HG03439 (cell line): ENCODE results near the gene DLEC1.

Experiments used
- ATAC-seq: cut with Tn5 transposase; IDR thresholded peaks from one replicate; pipeline ENCODE4 v1.9.1; 2021; ENCODE audit warnings: mild to moderate bottlenecking, moderate library complexity; ENCODE audit not compliant: unreplicated experiment

The DLEC1 gene, protein sequence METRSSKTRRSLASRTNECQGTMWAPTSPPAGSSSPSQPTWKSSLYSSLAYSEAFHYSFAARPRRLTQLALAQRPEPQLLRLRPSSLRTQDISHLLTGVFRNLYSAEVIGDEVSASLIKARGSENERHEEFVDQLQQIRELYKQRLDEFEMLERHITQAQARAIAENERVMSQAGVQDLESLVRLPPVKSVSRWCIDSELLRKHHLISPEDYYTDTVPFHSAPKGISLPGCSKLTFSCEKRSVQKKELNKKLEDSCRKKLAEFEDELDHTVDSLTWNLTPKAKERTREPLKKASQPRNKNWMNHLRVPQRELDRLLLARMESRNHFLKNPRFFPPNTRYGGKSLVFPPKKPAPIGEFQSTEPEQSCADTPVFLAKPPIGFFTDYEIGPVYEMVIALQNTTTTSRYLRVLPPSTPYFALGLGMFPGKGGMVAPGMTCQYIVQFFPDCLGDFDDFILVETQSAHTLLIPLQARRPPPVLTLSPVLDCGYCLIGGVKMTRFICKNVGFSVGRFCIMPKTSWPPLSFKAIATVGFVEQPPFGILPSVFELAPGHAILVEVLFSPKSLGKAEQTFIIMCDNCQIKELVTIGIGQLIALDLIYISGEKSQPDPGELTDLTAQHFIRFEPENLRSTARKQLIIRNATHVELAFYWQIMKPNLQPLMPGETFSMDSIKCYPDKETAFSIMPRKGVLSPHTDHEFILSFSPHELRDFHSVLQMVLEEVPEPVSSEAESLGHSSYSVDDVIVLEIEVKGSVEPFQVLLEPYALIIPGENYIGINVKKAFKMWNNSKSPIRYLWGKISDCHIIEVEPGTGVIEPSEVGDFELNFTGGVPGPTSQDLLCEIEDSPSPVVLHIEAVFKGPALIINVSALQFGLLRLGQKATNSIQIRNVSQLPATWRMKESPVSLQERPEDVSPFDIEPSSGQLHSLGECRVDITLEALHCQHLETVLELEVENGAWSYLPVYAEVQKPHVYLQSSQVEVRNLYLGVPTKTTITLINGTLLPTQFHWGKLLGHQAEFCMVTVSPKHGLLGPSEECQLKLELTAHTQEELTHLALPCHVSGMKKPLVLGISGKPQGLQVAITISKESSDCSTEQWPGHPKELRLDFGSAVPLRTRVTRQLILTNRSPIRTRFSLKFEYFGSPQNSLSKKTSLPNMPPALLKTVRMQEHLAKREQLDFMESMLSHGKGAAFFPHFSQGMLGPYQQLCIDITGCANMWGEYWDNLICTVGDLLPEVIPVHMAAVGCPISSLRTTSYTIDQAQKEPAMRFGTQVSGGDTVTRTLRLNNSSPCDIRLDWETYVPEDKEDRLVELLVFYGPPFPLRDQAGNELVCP (N-terminal part only)

GRCh38 chr3:38039101-38039898, at the start of gene DLEC1:
DLEC1 (plus strand) TSS chr3:38039208; CDS start chr3:38039226, 18 bp downstream.
- peak; percentile 90 for ATAC-seq

DNA sequence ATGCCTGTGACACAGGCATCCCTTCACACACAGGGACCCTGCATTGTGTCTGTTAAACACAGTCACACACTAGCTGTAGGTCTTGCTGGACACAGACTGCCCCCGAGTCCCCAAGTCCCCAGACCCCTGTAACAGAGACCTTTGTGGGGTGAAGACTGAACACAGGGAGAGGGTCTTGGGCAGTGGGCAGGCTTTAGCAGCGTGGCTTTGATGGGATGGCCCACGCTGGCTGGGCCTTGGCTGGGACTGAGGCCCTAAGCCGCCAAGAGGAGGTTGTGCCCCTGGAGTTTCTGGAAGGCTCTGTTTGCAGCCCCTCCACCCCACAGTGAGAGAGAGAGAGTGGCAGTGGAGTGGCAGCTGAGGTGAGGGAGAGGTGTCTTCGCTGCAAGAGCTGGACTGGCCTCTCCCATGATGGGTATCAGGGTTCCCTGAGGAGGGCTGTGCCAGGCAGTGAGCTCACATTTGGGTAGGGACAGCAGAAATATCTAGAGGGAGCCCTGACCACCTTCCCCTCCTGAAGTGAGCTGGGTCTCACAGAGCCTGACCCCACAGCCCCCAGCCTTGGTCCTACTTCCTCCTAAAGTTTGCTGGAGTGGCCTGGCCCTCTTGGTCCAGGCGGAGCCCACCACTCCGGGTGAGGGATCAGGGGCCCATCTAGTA, 49.1 kb upstream of the DLEC1 start:
- no peak for ATAC-seq

DNA sequence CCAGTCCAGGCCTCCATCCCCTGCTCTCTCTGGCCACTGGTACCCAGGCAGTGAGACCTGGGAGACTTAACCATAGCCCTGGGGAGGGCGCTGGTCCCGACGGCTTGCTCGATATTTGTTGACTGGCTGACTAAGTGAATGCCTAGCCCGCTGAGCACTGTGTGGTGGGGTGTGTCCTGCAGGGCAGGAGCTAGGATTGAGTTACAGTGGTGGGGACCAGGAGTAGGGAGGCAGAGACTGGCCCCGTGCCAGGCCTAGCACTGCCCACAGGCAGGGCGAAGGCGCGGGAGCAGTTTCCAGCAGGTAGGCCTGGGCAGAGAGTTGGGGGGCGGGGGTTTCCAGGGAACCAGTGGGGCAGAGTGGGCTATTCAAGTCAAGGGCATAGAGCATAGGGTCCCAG, 48.5 kb upstream of the DLEC1 start, which contains the start of gene VILL:
VILL (plus strand) TSS at position 260 of the 400 bp plus-strand sequence. CDS start 2,887 bp downstream, outside the sequence.
- ATAC-seq, result no peak

GRCh38 chr3:37991109-37991508, 47.9 kb upstream of the DLEC1 start:
- ATAC-seq, result no peak

DNA sequence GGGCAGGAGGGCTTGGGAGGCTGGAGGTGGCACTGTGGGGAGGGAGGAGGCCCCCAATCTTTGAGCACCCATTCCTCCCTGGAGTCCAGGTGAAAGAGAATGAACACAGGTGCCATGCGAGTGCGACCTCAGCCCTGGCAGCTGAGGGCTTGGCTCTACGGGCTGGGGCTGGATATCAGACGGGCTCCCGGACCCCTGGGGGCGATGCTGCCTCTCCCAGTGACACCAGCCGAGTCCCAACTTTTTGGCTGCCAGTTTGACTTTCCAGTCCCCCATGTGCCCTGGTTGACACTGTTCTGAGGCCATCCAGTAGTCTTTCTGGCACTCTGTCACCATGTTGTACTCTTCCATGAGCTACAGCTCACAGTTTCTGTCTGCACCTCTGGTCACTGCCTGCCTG, 47.2 kb upstream of the DLEC1 start:
- ATAC-seq, result no peak

DNA sequence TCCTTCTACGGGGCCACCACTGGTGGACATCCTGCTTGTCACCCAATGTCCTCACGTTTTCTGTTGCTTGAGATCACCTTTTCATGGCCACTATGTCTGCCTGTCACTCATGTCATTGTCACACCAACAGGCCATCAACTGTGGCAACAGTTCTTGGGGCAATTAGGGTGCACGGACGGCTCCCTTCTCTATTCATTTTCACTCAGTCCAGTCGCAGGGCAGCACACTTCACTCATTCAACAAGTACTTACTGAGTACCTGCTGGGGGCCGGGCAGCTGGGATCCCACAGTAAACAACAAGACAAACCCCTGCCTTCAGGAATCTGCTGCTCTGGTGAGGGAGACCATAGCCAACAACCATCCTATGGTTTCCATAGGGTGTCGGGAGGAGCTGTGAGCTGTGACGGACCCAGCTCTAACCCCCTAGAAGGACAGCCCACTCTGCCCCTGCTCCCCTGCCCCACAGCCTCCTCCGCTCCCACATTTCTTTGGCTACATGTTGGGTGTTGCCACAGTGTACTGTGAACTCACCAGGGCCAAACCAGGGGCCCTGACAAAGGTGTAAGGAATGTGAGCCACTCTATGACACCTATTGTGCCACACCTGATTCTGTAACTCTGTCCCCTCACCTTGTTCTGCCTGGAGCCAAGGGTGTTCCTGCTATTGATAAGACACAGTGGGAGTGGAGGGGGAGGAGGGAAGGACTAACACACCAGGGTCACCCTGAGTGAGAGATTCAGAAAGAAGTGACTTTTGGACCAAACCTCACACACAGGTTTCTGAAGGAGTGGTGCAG, 46.5 kb upstream of the DLEC1 start:
- no peak for ATAC-seq

DNA sequence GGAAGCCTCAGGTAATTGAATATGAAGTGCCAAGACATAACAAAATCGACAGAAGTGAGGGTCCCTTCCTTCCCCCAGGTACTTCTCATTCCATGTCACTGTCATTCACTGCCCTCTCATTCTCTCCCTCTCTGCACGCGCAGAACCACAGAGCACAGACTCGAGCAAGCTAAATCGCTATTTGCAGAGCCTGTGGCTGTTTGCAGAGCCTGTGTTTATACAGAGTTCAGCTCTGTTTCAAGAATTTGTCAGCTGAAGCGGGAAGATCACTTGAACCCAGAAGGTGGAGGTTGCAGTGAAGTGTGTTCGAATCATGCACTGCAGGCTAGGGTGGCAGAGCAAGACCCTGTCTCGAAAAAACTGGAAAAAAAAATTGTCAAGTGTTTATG, 45.9 kb upstream of the DLEC1 start:
- ATAC-seq, result no peak

- no peak for ATAC-seq
These were observed 45.6 kb upstream of the DLEC1 start for GRCh38 chr3:37993460-37993819.

DNA sequence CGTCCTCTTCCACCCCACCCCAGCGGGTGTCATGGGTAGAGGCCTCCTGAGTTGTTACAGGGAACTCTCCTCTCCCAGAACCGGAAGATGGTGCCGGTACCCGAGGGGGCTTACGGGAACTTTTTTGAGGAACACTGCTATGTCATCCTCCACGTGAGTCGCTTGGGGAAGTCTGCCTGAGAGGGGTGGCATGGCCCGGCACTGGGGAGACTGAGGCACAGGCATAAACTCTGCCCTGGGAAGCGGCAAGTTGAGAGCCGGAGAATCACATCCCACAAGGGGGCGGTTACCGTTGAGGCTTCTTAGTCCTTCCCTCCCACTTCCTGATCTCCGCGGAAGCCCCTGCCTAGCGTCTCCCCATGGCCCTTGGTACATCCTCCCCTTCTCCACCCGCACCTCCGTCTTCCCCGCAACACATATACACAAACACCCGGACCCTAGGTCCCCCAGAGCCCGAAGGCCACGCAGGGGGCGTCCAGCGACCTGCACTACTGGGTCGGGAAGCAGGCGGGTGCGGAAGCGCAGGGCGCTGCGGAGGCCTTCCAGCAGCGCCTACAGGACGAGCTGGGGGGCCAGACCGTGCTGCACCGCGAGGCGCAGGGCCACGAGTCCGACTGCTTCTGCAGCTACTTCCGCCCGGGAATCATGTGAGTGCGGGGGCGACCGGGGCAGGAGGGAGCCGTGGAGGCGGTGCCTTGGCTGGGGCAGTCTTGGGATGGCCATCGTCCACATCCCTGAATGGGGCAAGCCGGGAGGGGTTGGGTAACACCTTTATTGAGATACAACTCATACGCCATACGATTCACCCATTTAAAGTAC, 45.0 kb upstream of the DLEC1 start:
- ATAC-seq, result peak; percentile 42

- ATAC-seq, result no peak
These were observed 44.4 kb upstream of the DLEC1 start for GRCh38 chr3:37994639-37994972.

- no peak for ATAC-seq
These were observed 43.1 kb upstream of the DLEC1 start for GRCh38 chr3:37995652-37996641.

GRCh38 chr3:37996785-37997301, 42.2 kb upstream of the DLEC1 start:
- peak; percentile 65 for ATAC-seq

DNA sequence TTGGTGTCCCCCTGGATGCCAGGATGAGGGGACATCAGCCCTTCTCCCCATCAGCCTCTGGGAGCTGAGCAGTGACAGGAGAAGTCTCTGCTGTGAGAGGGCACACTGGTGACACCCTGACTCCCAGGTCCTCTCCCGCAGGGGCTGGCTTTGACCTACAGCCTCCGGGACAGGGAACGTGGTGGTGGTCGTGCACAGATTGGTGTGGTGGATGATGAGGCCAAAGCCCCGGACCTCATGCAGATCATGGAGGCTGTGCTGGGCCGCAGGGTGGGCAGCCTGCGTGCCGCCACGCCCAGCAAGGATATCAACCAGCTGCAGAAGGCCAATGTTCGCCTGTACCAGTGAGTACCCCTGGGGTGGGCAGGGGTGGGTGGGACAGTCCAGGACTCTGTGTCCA, 41.7 kb upstream of the DLEC1 start:
- ATAC-seq, result no peak

GRCh38 chr3:37997791-37998370, 41.1 kb upstream of the DLEC1 start:
- no peak for ATAC-seq

GRCh38 chr3:37999836-38000235, 39.2 kb upstream of the DLEC1 start:
- no peak for ATAC-seq

DNA sequence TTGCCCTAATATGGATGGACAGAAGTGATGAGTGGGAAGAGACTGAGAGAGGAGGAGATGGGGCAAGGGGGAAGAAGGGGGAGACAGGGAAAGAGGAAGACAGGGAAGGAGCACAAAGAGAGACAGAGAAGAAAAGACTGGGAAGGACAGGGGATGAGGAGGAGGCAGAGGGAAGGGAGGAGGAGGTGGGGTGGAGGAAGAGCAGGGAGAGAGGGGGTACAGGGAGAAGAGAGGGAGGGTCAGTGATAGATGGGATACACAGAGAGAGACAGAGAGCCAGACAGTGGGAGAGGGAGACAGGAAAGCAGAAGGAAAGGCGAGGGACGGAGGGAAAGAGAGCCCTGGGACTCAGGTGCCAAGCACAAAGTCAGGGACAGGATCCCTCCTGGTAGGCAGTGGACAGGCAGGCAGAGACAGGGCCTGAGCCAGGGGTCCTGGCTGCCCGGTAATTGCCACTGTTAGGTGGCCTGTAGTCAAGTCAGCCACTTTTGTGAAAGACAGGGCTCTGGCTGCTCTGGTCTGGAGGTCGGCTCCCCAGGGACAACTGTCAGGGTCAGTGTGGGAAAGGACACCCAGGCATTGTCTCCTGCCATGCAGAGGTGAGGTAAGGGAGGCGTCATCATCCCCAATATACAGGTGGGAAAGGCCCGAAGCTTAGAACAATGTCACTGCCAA, 38.6 kb upstream of the DLEC1 start:
- ATAC-seq, result no peak
